SK-N-SH (cell line): ENCODE results near the gene CDKL2. TPM values are rescaled to one million over a fixed set of nuclear protein-coding genes. Genes with fewer than 3 reads are reported as not detected.
"Not testable (repeated sequence)": the region's sequence is repeated elsewhere in the genome, so short reads cannot be mapped to it uniquely, and the experiment has no call there.

Source experiments
- CTCF ChIA-PET: fragments of 300-600, 350-600 bp; formaldehyde crosslinking; extraction: SDS; loops from one replicate; lab custom pipeline; 2021; lab: Yijun Ruan, JAX
- POLR2A ChIA-PET: fragments of 350-600 bp; sonication (Branson Sonifier 250); formaldehyde crosslinking; extraction: SDS; loops from one replicate; lab custom pipeline; 2020; ENCODE audit warnings: antibody characterized with exemption, inconsistent platforms; lab: Yijun Ruan, JAX
- DNase-seq: peaks from one replicate; pipeline ENCODE4 v3.0.0; 2012
- H2AFZ ChIP-seq: fragments of 200-600 bp; sonication (generic); 2 replicates; pipeline ENCODE4 v1.8.1; 2016; ENCODE audit warnings: antibody characterized with exemption, mild to moderate bottlenecking, low read depth
- H3F3A ChIP-seq: fragments of 200-600 bp; sonication (generic); replicated peaks from 2 replicates; pipeline ENCODE3; 2016; ENCODE audit warnings: antibody characterized with exemption, mild to moderate bottlenecking; ENCODE audit not compliant: insufficient read depth
- H3K27ac ChIP-seq, 2 experiments: fragments of 200-500 bp in 1 of 2; fragments of 200-600 bp in 1 of 2; sonication (Bioruptor generic) in 1 of 2; sonication (generic), shearing (Covaris generic) in 1 of 2; 2 replicates each; pipeline versions ENCODE4 v1.5.1 to v1.6.1; 2014 to 2016; ENCODE audit warnings: low read depth in 2 of 2, inconsistent platforms in 1 of 2, low read length in 1 of 2, mild to moderate bottlenecking in 1 of 2, mixed read lengths in 1 of 2
- H3K27me3 ChIP-seq: fragments of 200-600 bp; sonication (generic), shearing (Covaris generic); 2 replicates; pipeline ENCODE4 v1.6.1; 2016; ENCODE audit warnings: mixed run types; ENCODE audit not compliant: insufficient read depth
- H3K36me3 ChIP-seq, 2 experiments: fragments of 200-500 bp in 1 of 2; fragments of 200-600 bp in 1 of 2; sonication (Bioruptor generic) in 1 of 2; sonication (generic) in 1 of 2; replicated peaks in 1 of 2; 2 replicates each; pipeline versions ENCODE3 to v1.5.1; 2014 to 2016; ENCODE audit warnings: low read length in 1 of 2, mild to moderate bottlenecking in 1 of 2; ENCODE audit not compliant: insufficient read depth in 2 of 2, control insufficient read depth in 1 of 2
- H3K4me1 ChIP-seq, 2 experiments: fragments of 200-500 bp in 1 of 2; fragments of 200-600 bp in 1 of 2; sonication (Bioruptor generic) in 1 of 2; sonication (generic), shearing (Covaris generic) in 1 of 2; 2 replicates each; pipeline versions ENCODE4 v1.5.1 to v1.6.1; 2014 to 2016; ENCODE audit warnings: low read depth in 1 of 2, low read length in 1 of 2, mixed run types in 1 of 2; ENCODE audit not compliant: insufficient read depth in 2 of 2, control insufficient read depth in 1 of 2
- H3K4me2 ChIP-seq: fragments of 200-600 bp; sonication (generic), shearing (Covaris generic); 2 replicates; pipeline ENCODE4 v1.6.1; 2017; ENCODE audit warnings: mixed run types
- H3K4me3 ChIP-seq, 2 experiments: fragments of 200-500 bp in 1 of 2; fragments of 200-600 bp in 1 of 2; sonication (Bioruptor generic) in 1 of 2; sonication (generic), shearing (Covaris generic) in 1 of 2; 2 replicates each; pipeline versions ENCODE4 v1.5.1 to v1.8.1; 2014 to 2016; ENCODE audit warnings: low read depth in 2 of 2, inconsistent platforms in 1 of 2, low read length in 1 of 2, mild to moderate bottlenecking in 1 of 2, mixed read lengths in 1 of 2, moderate library complexity in 1 of 2
- H3K79me2 ChIP-seq: fragments of 200-600 bp; sonication (generic); 2 replicates; pipeline ENCODE4 v1.8.1; 2017; ENCODE audit warnings: mild to moderate bottlenecking; ENCODE audit not compliant: insufficient read depth
- H3K9ac ChIP-seq: fragments of 200-600 bp; sonication (generic); 2 replicates; pipeline ENCODE4 v1.6.1; 2017; ENCODE audit warnings: mixed run types
- H3K9me2 ChIP-seq: fragments of 200-600 bp; sonication (generic); 2 replicates; pipeline ENCODE4 v1.6.1; 2017; ENCODE audit warnings: mixed run types
- H3K9me3 ChIP-seq: fragments of 200-600 bp; sonication (generic); 2 replicates; pipeline ENCODE4 v1.6.1; 2017; ENCODE audit warnings: mixed run types, mild to moderate bottlenecking, moderate library complexity
- H4K20me1 ChIP-seq: fragments of 200-600 bp; sonication (generic); 2 replicates; pipeline ENCODE4 v1.6.1; 2017; ENCODE audit warnings: mild to moderate bottlenecking, mixed run types; ENCODE audit not compliant: insufficient read depth
- CTCF ChIP-seq: fragments of 200-600 bp; sonication (generic); IDR thresholded peaks from 2 replicates; pipeline ENCODE4 v1.6.1; 2017; ENCODE audit warnings: antibody characterized with exemption, mild to moderate bottlenecking, moderate library complexity
- EP300 ChIP-seq, 2 experiments: IDR thresholded peaks; 2 replicates each; pipeline versions ENCODE4 v1.4.0 to v1.6.1; 2012; ENCODE audit warnings: borderline replicate concordance in 1 of 2, low read depth in 1 of 2, low read length in 1 of 2
- EZH2phosphoT487 ChIP-seq: fragments of 200-600 bp; sonication (generic); IDR thresholded peaks from 2 replicates; pipeline ENCODE4 v1.6.1; 2017; ENCODE audit warnings: low read depth, mixed run types, mild to moderate bottlenecking, antibody characterized with exemption, moderate library complexity, borderline replicate concordance
- FOSL2 ChIP-seq: IDR thresholded peaks from 2 replicates; pipeline ENCODE4 v1.4.0; 2012; ENCODE audit warnings: low read depth, mild to moderate bottlenecking, moderate library complexity, borderline replicate concordance
- FOXJ3 ChIP-seq: sonication (generic); formaldehyde crosslinking; IDR thresholded peaks from 2 replicates; pipeline ENCODE4 v1.5.1; 2020; ENCODE audit warnings: mild to moderate bottlenecking, missing genetic modification reagents
- FOXM1 ChIP-seq: IDR thresholded peaks from 2 replicates; pipeline ENCODE4 v1.4.0; 2012; ENCODE audit warnings: low read depth, mild to moderate bottlenecking
- NFIC ChIP-seq: IDR thresholded peaks from 2 replicates; pipeline ENCODE4 v1.4.0; 2012; ENCODE audit warnings: borderline replicate concordance
- PBX3 ChIP-seq: IDR thresholded peaks from 2 replicates; pipeline ENCODE4; 2012
- POLR2AphosphoS5 ChIP-seq: IDR thresholded peaks from 2 replicates; pipeline ENCODE4 v1.6.1; 2012; ENCODE audit warnings: low read depth, low read length
- RAD21 ChIP-seq: IDR thresholded peaks from 2 replicates; pipeline ENCODE4 v1.6.1; 2012; ENCODE audit warnings: mild to moderate bottlenecking, low read length
- RCOR1 ChIP-seq: fragments of 150-350 bp; IDR thresholded peaks from 2 replicates; pipeline ENCODE4 v1.6.1; 2017; ENCODE audit warnings: antibody characterized with exemption, low read length
- REST ChIP-seq: IDR thresholded peaks from 2 replicates; pipeline ENCODE4 v1.6.1; 2012; ENCODE audit warnings: mild to moderate bottlenecking, low read depth, low read length, moderate library complexity
- RXRA ChIP-seq: IDR thresholded peaks from 2 replicates; pipeline ENCODE4 v1.4.0; 2012; ENCODE audit warnings: low read depth, mild to moderate bottlenecking, borderline replicate concordance
- SIN3A ChIP-seq: IDR thresholded peaks from 2 replicates; pipeline ENCODE4 v1.6.1; 2012; ENCODE audit warnings: low read depth, mild to moderate bottlenecking, low read length, moderate library complexity, borderline replicate concordance
- YY1 ChIP-seq: IDR thresholded peaks from 2 replicates; pipeline ENCODE4 v1.4.0; 2012; ENCODE audit warnings: low read depth, mild to moderate bottlenecking
- WGBS: methylation state at CpG from one replicate; pipeline ENCODE4 v1.1.6; 2017; ENCODE audit warnings: low lambda C conversion rate; 5-methylcytosine and 5-hydroxymethylcytosine counted together
- polyA plus RNA-seq, 3 experiments: library from polyadenylated mRNA; depleted of rRNA; stranded (reverse); fragments of >200 nt; gene quantifications; 2 replicates each; pipeline ENCODE4 v1.2.3, GENCODE V29; 2012
- TF ChIP-seq, protein P1 (sequence below): IDR thresholded peaks from 2 replicates; pipeline ENCODE4 v1.4.0; 2012; ENCODE audit warnings: low read depth
- TF ChIP-seq, protein P2 (sequence below): IDR thresholded peaks from 2 replicates; pipeline ENCODE4 v1.4.0; 2012; ENCODE audit warnings: low read depth, borderline replicate concordance

Gene CDKL2
- polyA plus RNA-seq, 1 of the 3 experiments (the other 2 are of a cell fraction): 0.41 TPM

GRCh38 chr4:75544870-75545269, 85.5 kb downstream of the CDKL2 start:
- no peak overlapping the region for H3K27ac ChIP-seq
- POLR2A ChIA-PET: interaction anchor here (1.7 kb wide), 1 partner anchor 30 kb away, joined by 5 read pairs; no protein-coding TSS in a partner anchor

GRCh38 chr4:75544220-75544619, 86.1 kb downstream of the CDKL2 start:
- H3K9me2 ChIP-seq, H3K9me3 ChIP-seq, H3K27me3 ChIP-seq, H2AFZ ChIP-seq, H3K79me2 ChIP-seq, DNase-seq, H3K27ac ChIP-seq, H4K20me1 ChIP-seq, H3K4me1 ChIP-seq, H3K4me3 ChIP-seq, H3K36me3 ChIP-seq, H3K4me2 ChIP-seq, H3K9ac ChIP-seq, CTCF ChIA-PET: not testable (repeated sequence)
- POLR2A ChIA-PET: interaction anchor here (0.8 to 1.7 kb wide), 2 partner anchors 30 to 179 kb away, joined by 3 to 5 read pairs; no protein-coding TSS in a partner anchor
- H3F3A ChIP-seq: peaks cover 20% of the 10 kb centered on the region
- 93% methylated on average over 8 of the region's 8 CpGs for WGBS

More at GRCh38 chr4:75544870-75545269, 85.5 kb downstream of the CDKL2 start:
- Histone ChIP-seq H3K4me2 (no peak overlapping the region), H3K9me3 (no peaks in the 10 kb centered on the region), H3K27me3 (no peaks in the 10 kb centered on the region), H4K20me1 (no peaks in the 10 kb centered on the region), H3K4me1 (peaks cover 0 to 7% of the 10 kb centered on the region in 2 experiments; a peak in 1 of 4 replicates), H3K9ac (no peak overlapping the region), H3K9me2 (no peaks in the 10 kb centered on the region), H3K79me2 (no peaks in the 10 kb centered on the region), H3F3A (peaks cover 20% of the 10 kb centered on the region), H3K36me3 (no peaks in the 10 kb centered on the region), H2AFZ (no peak overlapping the region), H3K4me3 (no peak overlapping the region)
- DNase-seq: no peak
- CTCF ChIA-PET: no interaction called here
- TF ChIP-seq PBX3 (no peak), SIN3A (no peak), REST (no peak), FOXM1 (no peak), POLR2AphosphoS5 (no peak), RAD21 (no peak), NFIC (no peak), YY1 (no peak), EP300 (IDR thresholded peaks at IDR 0.05; ENCODE audit: borderline replicate concordance in 1 of 2, low read depth in 1 of 2, low read length in 1 of 2) (no peak), FOXJ3 (CRISPR knock-in tag) (no peak), CTCF (no peak), EZH2phosphoT487 (no peak), FOSL2 (no peak), RCOR1 (no peak), RXRA (no peak)
- TF ChIP-seq, protein P1, sequence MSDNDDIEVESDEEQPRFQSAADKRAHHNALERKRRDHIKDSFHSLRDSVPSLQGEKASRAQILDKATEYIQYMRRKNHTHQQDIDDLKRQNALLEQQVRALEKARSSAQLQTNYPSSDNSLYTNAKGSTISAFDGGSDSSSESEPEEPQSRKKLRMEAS: no peak
- TF ChIP-seq, protein P2, sequence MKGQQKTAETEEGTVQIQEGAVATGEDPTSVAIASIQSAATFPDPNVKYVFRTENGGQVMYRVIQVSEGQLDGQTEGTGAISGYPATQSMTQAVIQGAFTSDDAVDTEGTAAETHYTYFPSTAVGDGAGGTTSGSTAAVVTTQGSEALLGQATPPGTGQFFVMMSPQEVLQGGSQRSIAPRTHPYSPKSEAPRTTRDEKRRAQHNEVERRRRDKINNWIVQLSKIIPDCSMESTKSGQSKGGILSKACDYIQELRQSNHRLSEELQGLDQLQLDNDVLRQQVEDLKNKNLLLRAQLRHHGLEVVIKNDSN: no peak
- WGBS: 76% methylated on average over 3 of the region's 3 CpGs
